GM19240 (cell line): ENCODE data around the gene CYP20A1.
"Not testable (repeated sequence)": the region's sequence is repeated elsewhere in the genome, so short reads cannot be mapped to it uniquely, and the experiment has no call there.

ENCODE experiments used
- DNase-seq: peaks from one replicate; pipeline ENCODE4 v3.0.0; 2011; ENCODE audit warnings: low spot score; ENCODE audit not compliant: insufficient read length

Gene CYP20A1

GRCh38 chr2:203280428-203281064, 41.7 kb downstream of the CYP20A1 start:
- no peak for DNase-seq

- DNase-seq = no peak
Observed at GRCh38 chr2:203282101-203282500, 43.3 kb downstream of the CYP20A1 start.

- DNase-seq = no peak
Observed at GRCh38 chr2:203286532-203286931, 47.7 kb downstream of the CYP20A1 start.

DNA sequence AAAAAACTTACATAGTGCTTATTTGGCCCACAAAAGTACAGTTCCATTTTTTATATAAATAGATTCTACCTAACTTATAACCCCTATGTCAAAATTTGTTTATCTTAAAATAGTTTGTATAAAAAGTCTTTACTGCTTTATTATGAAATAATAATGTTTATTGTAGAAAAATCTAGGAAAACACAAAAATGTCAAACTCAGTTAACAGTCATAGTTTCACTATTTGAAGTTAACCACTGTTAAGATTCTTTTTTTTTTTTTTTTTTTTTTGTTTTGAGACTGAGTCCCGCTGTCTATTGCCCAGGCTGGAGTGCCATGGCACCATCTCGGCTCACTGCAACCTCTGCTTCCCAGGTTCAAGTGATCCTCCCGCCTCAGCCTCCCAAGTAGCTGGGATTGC, 62.8 kb downstream of the CYP20A1 start:
- DNase-seq = no peak

- DNase-seq = not testable (repeated sequence)
Observed at GRCh38 chr2:203302586-203302985, 63.8 kb downstream of the CYP20A1 start.

- no peak for DNase-seq
Observed at GRCh38 chr2:203310688-203311436, 72.0 kb downstream of the CYP20A1 start.

DNA sequence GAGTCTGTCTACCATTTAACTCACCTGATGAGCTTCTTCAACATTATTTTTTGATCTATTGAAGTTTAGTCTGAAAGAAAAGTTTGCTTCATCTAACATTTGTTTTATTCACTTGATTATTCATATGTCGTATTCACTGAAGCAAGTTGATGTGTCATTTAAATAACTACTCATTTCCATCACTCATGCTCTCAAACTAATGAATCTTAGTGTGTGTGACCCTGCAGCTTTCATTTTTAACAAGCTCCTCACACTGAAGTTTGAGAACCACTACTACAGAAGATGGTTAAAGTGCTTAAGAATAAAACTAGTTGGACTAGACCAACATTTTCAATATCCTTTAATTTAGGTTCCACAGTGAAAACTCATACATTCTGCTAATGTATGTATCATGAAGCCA, 87.5 kb downstream of the CYP20A1 start:
- no peak for DNase-seq

GRCh38 chr2:203327582-203327900, 88.7 kb downstream of the CYP20A1 start:
- DNase-seq = no peak

- DNase-seq = peak; percentile 41
Observed at GRCh38 chr2:203327901-203328759, 89.3 kb downstream of the CYP20A1 start, which contains the start of gene ABI2. TSS of gene ABI2 (plus strand) at chr2:203328394. CDS start at chr2:203328515, 121 bp downstream.

DNA sequence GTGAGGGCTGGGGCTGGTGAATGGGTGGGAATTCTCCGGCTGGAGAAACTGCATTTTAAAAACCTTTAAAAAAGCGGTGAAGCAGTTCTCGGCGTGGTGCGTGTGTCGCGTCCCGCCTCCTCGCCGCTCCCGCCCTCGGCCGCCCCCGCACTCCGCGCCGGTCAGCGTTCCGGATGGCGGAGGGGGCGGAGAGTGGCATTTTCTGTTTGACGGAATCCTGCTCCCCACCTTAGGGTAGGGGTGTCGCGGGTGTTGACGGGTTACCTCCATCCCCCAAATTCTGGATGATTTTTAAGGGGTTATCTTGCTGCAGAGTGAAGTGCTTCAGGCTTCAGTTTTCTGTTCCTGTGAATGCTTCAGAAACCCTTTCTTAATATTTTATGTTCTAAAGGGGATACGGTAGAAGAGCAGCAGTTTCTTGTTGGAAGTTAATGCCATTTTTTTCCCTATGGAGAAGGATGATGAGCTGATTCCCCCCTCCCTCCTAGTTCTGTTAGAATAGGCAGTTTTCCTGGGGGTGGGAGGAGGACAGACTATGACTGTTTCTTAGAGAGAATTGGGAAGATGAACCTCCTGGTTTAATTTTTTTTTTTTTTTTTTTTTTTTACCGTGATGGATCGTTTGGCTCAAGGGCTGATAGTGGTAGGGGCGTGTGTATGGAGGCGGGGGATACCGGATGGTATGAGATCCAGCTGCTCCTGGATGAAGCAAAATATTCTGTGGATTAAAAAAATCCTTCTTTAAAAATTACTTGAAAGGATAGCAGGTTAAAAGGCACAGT, 90.1 kb downstream of the CYP20A1 start:
- DNase-seq = peak; percentile 10

- no peak for DNase-seq
Observed at GRCh38 chr2:203330434-203330833, 91.6 kb downstream of the CYP20A1 start.

DNA sequence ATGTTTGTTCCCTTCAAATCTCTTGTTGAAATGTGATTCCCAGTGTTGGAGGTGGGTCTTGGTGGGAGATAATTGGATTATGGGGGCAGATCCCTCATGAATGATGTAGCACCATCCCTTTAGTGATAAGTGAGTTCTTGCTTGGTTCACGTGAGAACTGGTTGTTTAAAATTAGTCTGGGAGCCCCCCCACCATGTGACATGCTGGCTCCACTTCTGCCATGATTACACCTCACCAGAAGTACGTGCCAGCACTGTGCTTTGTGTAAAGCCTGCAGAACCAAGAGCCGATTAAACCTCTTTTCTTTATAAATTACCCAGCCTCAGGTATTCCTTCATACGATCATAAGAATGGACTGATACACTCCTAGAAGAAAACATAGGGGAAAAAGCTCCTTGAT, 99.5 kb downstream of the CYP20A1 start:
- no peak for DNase-seq

GRCh38 chr2:203340791-203341487, 102.1 kb downstream of the CYP20A1 start:
- no peak for DNase-seq

- no peak for DNase-seq
Observed at GRCh38 chr2:203341741-203342310, 103.0 kb downstream of the CYP20A1 start.

GRCh38 chr2:203342374-203342773, 103.6 kb downstream of the CYP20A1 start:
- not testable (repeated sequence) for DNase-seq

DNA sequence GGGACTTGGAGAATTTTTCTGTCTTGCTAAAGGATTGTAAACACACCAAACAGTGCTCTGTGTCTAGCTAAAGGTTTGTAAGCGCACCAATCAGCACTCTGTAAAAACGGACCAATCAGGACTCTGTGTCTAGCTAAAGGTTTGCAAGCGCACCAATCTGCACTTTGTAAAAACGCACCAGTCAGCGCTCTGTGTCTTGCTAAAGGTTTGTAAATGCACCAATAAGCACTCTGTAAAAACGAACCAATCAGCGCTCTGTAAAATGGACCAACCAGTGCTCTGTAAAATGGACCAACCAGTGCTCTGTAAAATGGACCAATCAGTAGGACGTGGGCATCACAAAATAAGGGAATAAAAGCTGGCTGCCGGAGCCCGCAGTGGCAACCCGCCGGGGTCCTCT, 105.8 kb downstream of the CYP20A1 start:
- DNase-seq = no peak

GRCh38 chr2:203346612-203347011, 107.8 kb downstream of the CYP20A1 start:
- DNase-seq = no peak

- DNase-seq = no peak
Observed at GRCh38 chr2:203347375-203347774, 108.6 kb downstream of the CYP20A1 start.

DNA sequence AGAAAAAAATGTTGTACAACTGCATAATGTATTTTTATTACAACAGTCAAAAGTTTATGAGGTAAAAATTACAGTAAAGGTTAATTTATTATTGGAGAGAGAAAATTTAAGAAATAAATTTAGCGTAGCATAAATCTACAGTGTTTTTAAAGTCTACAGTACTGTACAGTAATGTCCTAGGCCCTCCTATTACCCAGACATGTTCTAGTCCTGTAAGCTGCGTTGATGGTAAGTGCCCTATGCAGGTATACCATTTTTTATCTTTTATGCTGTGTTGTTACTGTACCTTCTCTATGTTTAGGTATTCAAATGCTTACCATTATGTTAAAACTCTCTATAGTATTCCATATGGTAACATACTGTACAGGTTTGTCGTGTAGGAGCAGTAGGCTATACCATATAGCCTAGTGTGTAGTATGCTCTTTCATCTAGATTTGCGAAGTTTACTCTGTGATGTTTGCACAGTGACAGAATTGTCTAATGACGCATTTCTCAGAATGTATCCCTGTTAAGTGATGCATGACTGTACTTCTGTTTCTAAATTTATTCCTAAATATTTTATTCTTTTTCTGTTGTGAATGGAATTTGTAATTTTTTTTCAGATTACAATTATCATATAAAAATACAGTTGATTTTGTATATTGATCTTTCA, 113.9 kb downstream of the CYP20A1 start:
- no peak for DNase-seq

- DNase-seq = no peak
Observed at GRCh38 chr2:203354966-203355365, 116.1 kb downstream of the CYP20A1 start.
